Inferior parietal cortex (tissue), 1 donor: Measurements from ENCODE around the gene POLR1B.
A peak's percentile ranks its signal among the peaks of the same experiment; 100 is the strongest.
"Not testable (repeated sequence)": the region's sequence is repeated elsewhere in the genome, so short reads cannot be mapped to it uniquely, and the experiment has no call there.

Source experiments
- DNase-seq: peaks from one replicate; pipeline ENCODE4 v3.0.0-alpha.2; 2016; ENCODE audit errors: extremely low spot score

POLR1B gene

DNA sequence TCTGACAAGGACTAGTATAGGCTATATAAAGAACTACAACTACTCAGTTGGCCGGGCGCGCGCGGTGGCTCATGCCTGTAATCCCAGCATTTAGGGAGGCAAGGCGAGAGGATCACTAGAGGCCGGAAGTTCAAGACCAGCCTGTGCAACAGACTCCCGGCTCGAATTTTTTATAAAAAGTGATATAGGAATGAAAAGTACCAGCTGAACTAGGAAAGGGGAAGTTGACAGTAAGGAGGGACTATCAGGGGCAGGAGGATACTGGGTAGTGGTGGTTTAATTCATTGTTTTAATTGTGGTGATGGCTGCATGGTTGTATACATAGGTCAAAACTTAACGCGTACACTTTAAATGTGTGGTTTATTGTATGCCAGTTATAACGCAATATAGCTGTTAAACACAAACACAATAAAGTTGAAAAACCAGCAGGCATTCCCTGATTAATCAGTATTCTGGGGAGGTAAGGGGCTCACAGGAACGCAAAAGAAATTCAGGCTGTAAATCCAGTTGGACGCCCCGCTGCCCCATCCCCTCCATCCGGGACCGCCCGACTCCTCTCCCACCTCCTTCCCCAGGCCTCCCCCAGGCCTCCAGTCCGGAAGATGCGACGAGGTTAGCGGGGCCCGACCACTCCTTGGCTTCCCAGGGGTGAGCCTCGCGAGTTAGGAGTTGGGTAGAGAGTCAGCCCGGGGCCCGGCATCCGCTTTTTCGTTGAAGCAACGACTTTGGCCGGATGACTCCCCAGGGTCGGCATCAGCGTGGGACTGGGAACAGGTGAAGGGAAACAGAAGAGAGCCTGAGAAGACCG lies 746 bp upstream of the POLR1B start:
- DNase-seq: no peak

DNA sequence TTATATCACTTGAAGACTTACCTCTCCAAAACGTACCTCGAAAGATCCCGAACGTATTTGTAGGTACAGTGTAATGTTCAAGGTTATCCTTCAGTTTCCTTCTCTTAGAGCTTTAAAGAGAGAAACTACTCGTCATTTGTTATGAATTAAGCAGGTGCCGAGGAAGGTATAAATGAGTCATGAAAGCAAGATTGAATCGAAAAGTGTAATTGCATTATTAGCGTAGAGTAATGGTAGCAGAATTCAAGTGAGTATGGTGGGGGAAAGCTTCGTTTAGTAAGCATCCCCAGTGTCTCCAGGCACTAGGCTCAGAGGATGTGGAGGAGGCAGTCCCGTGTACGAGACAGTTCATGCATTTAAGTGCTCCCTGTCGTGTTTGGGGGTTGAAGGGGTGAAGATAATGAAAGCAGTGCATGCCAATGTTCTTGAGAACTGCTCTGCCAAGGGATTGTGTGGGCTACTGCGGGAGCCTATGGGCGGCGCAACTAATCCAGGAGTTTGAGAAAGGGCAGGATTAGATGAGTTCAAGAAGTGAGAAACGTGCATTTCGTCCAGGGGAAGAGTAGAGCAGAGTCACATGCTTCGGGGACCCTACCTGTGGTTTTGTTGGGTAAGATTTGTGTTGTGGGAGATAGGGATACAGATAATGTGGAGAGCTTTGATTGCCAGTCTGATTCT lies 858 bp downstream of the POLR1B start:
- DNase-seq: peak; percentile 22

DNA sequence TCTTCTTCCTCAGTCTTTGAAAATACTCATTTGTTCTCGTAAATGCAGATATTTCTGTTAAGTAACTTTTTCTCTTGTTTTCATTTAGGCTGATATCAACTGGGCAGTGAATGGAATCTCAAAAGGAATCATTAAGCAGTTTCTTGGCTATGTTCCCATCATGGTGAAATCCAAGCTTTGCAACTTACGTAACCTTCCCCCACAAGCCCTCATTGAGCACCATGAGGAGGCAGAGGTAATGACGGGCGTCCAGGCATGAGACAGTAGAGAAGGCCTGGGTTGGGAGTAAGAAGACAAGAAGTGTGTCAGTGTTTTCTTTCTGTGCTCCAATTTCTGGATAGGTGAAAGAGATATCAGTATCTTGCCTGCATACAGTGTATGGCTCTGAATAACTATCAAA lies 5.1 kb downstream of the POLR1B start:
- no peak for DNase-seq

- DNase-seq: no peak
These were observed 6.7 kb downstream of the POLR1B start for GRCh38 chr2:112548980-112549379.

- DNase-seq: no peak
These were observed 23.8 kb downstream of the POLR1B start for GRCh38 chr2:112566104-112566503.

- DNase-seq: not testable (repeated sequence)
These were observed 24.2 kb downstream of the POLR1B start for GRCh38 chr2:112566508-112566907.

GRCh38 chr2:112572005-112572404 lies 29.7 kb downstream of the POLR1B start:
- DNase-seq: no peak

DNA sequence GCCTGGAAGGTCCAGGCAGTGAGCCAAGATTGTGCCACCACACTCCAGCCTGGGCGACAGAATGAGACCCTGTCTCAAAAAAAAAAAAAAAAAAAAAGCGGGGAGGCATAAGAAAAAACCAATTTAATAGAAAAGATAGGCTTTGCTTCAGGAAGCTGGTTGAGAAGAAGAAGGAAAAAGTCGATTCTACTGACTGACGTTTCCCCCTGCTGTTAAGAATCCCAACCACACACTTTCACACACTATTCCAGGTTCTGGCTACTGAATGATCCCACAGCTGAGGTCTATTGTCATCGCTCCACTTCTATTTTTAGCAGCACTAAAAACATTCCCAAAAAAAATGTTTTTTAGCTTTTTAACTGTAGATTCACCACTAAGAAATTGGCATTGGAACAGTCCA lies 35.5 kb downstream of the POLR1B start:
- no peak for DNase-seq

GRCh38 chr2:112579241-112579640 lies 37.0 kb downstream of the POLR1B start:
- peak; percentile 48 for DNase-seq

DNA sequence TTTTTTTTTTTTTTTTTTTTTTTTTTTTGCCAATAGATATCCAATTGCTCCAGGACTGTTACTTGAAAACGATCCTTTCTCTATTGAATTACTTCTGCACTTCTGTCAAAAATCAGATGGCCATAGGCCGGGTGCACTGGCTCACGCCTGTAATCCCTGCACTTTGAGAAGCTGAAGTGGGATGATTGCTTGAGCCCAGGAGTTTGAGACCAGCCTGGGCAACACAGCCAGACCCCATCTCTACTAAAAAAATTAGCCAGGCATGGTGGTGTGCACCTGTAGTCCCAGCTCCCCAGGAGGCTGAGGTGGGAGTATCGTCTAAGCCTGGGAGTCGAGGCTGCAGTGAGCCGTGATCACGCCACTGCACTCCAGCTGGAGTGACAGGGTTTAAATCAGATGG lies 37.8 kb downstream of the POLR1B start:
- DNase-seq: no peak

GRCh38 chr2:112582314-112582746 lies 40.1 kb downstream of the POLR1B start:
- DNase-seq: peak; percentile 63

DNA sequence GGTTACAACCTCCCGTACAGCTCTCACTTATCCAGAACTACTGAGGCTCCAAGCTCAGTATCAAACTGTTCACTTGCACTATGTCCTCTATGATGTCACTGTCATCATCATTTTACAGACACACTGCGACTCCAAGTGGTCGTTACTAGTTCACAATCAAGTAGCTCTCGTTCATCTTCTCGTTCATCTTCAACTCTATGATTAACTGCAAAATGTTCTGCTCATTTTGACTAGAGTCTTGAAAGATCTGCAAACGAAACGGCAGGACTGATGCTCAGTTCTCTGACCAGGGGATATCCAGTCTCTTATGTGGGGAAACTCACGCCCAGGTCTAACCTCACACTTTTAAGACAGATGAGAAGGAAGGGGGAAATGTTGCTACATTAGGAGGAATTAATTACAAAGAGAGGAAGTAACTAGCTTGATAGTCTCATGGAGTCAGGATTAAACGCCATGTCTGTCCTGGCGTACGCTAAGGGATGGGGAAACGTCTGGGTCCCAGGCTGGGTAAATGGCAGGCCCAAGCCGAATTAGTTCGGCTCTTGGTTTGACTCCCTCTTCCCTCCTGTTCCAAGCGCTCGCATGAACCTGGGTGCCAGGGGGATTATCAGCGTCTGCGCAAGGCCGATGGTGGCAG lies 41.4 kb downstream of the POLR1B start:
- DNase-seq: peak; percentile 51

GRCh38 chr2:112584134-112584890 lies 42.0 kb downstream of the POLR1B start, which contains the start of gene CHCHD5:
TSS of gene CHCHD5 (plus strand) at chr2:112584609. CDS start at chr2:112584648, 39 bp downstream.
- DNase-seq: peak; percentile 98

DNA sequence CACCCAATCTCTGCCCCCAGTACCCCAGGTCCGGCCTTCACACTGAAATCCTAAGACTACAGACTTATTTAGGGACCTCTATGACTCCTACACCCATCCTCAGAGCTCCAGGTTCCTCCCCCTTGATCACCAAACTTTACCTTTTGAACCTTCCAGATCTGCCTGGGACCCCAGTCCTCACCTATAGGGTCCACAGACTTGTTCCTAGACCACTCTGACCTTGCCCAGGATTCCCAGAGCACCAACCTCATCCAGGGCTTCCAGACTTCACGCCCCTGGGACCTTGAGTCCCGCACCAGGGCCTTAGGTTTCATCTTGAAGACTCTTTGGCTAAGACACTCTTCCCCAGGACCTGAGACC lies 42.6 kb downstream of the POLR1B start:
- DNase-seq: no peak

DNA sequence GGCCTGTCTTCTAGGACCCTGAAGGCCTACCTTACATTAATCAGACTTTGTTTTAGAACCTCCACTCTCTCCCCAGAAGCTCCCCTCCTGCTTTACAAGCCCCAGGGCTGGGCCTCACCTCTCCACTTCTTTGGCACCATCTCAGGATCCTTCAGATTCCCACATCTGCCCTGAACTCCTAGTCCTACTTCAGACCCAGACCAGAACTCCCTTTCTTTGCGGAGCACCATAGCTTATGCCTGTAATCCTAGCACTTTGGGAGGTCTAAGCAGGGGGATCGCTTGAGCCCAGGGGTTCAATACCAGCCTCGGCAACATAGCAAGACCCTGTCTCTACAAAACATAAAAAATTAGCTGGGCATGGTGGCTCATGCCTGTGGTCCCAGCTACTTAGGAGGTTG lies 43.1 kb downstream of the POLR1B start:
- no peak for DNase-seq

GRCh38 chr2:112585873-112586464 lies 43.7 kb downstream of the POLR1B start:
- DNase-seq: no peak

DNA sequence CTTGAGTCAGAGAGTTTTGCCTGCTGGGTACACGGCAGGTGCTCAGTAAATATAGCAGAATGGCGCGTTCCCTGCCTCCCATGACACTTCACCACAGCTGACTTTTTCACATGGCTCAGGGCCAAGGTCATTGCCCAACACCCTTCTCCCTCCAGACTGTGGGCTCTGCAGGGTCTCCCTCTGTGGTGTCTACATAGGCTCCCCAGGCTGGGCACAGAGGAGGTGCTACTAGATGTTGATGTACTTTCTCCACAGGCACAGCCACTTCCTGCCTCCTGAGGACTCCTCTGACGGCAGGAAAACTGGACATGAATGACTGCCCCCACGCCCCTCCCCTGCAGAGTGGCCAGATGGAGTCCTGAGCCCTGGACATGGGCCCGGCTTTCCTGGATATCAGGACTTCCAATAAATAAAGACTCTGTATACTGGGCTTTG lies 46.4 kb downstream of the POLR1B start:
- DNase-seq: no peak

DNA sequence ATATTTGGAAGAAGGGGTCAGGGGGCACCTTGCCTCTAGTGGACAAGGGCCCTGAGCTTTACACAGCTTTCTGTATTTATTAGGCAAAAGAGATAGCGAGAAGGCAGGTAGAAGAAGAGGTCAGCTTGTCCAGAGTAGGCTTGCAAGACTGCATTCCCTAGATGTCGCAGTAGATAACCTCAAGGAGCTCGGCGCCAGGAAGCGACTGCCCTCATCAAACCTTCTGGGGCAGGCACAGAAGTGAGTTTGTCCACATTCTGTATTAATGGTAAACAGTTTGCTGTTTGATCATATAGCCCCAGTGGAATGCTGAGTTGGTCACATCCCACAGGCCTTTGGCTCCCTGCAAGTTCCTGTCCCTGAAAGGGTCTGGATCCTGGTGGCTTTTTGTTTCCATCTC lies 49.1 kb downstream of the POLR1B start:
- no peak for DNase-seq

GRCh38 chr2:112593736-112594135 lies 51.5 kb downstream of the POLR1B start:
- DNase-seq: no peak

- DNase-seq: no peak
These were observed 55.5 kb downstream of the POLR1B start for GRCh38 chr2:112597537-112598322.

DNA sequence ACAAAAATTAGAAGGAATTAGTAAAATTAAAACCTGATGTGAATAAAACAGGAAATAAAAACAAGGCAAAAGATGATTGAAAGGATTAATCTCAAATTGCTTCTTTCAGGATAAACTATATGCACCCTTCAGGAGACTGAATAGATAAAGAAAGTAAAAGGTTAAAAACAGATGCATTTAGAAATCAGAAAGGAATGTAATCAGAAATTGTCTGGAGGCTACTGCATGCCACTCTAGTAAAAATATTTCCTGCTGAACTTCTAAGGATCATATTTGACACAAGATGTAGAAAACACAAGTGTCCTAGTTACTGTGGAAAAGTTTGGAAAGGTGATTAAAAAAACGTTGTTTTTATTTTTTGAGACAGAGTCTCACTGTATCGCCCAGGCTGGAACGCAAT lies 58.4 kb downstream of the POLR1B start:
- DNase-seq: no peak
